ENCODE measurements around the gene CMTM2. TPM values are rescaled to one million over a fixed set of nuclear protein-coding genes. Genes with fewer than 3 reads are reported as not detected.

Gene CMTM2
- total RNA-seq, 1 donor from 2014 or later: 0.41 TPM

- H3K9me3 Mint-ChIP-seq: no peaks in the 10 kb centered on the region
- peaks cover 10% of the 10 kb centered on the region for H3K36me3 Mint-ChIP-seq
- no peak overlapping the region for H3K4me3 Mint-ChIP-seq
- peaks cover 50% of the 10 kb centered on the region for H3K4me1 Mint-ChIP-seq (ENCODE audit: unreplicated experiment)
- TF ChIP-seq CTCF (conservative IDR thresholded peaks at IDR 0.05): no peak
- DNase-seq (ENCODE audit: extremely low spot score, unreplicated experiment): no peak
- H3K27me3 Mint-ChIP-seq: no peaks in the 10 kb centered on the region
- no peak overlapping the region for H3K27ac Mint-ChIP-seq
These were observed 39.5 kb downstream of the CMTM2 start for GRCh38 chr16:66618588-66619375.

GRCh38 chr16:66619534-66620428, 40.5 kb downstream of the CMTM2 start:
- Mint-ChIP-seq H3K27ac (peak overlapping the region; percentile 55), H3K4me3 (peak overlapping the region; percentile 16), H3K36me3 (peaks cover 10% of the 10 kb centered on the region), H3K4me1 (ENCODE audit: unreplicated experiment) (peaks cover 53% of the 10 kb centered on the region), H3K9me3 (no peaks in the 10 kb centered on the region), H3K27me3 (no peaks in the 10 kb centered on the region)
- no peak for TF ChIP-seq CTCF (conservative IDR thresholded peaks at IDR 0.05)
- DNase-seq (ENCODE audit: extremely low spot score, unreplicated experiment): no peak

- Mint-ChIP-seq H3K4me1 (ENCODE audit: unreplicated experiment) (peaks cover 53% of the 10 kb centered on the region), H3K27ac (no peak overlapping the region), H3K27me3 (no peaks in the 10 kb centered on the region), H3K4me3 (no peak overlapping the region), H3K9me3 (no peaks in the 10 kb centered on the region), H3K36me3 (peaks cover 10% of the 10 kb centered on the region)
- TF ChIP-seq CTCF (conservative IDR thresholded peaks at IDR 0.05): no peak
- no peak for DNase-seq (ENCODE audit: extremely low spot score, unreplicated experiment)
These were observed 41.1 kb downstream of the CMTM2 start for GRCh38 chr16:66620429-66620795.

- DNase-seq (ENCODE audit: extremely low spot score, unreplicated experiment): no peak
- Mint-ChIP-seq H3K36me3 (peaks cover 10% of the 10 kb centered on the region), H3K4me1 (ENCODE audit: unreplicated experiment) (peaks cover 49% of the 10 kb centered on the region), H3K27ac (no peak overlapping the region), H3K4me3 (no peak overlapping the region), H3K9me3 (no peaks in the 10 kb centered on the region), H3K27me3 (no peaks in the 10 kb centered on the region)
- no peak for TF ChIP-seq CTCF (conservative IDR thresholded peaks at IDR 0.05)
These were observed 42.7 kb downstream of the CMTM2 start for GRCh38 chr16:66621973-66622372.

GRCh38 chr16:66622863-66623262, 43.6 kb downstream of the CMTM2 start:
- no peaks in the 10 kb centered on the region for H3K9me3 Mint-ChIP-seq
- H3K27ac Mint-ChIP-seq: peak overlapping the region; percentile 48
- H3K4me1 Mint-ChIP-seq (ENCODE audit: unreplicated experiment): peaks cover 47% of the 10 kb centered on the region
- TF ChIP-seq CTCF (conservative IDR thresholded peaks at IDR 0.05): no peak
- no peak overlapping the region for H3K4me3 Mint-ChIP-seq
- H3K27me3 Mint-ChIP-seq: no peaks in the 10 kb centered on the region
- peaks cover 10% of the 10 kb centered on the region for H3K36me3 Mint-ChIP-seq
- no peak for DNase-seq (ENCODE audit: extremely low spot score, unreplicated experiment)
